GM19023 (cell line): ENCODE data around the gene ZNF263.

Experiments
- ATAC-seq: cut with Tn5 transposase; IDR thresholded peaks from one replicate; pipeline ENCODE4 v1.9.1; 2021; ENCODE audit warnings: mild to moderate bottlenecking, moderate library complexity; ENCODE audit not compliant: unreplicated experiment

ZNF263 gene

GRCh38 chr16:3317315-3317999, 34.2 kb downstream of the ZNF263 start:
- ATAC-seq: no peak

- ATAC-seq: no peak
Observed at GRCh38 chr16:3321816-3322215, 38.5 kb downstream of the ZNF263 start.

- no peak for ATAC-seq
Observed at GRCh38 chr16:3327514-3327913, 44.2 kb downstream of the ZNF263 start.

- no peak for ATAC-seq
Observed at GRCh38 chr16:3328104-3328503, 44.8 kb downstream of the ZNF263 start.

GRCh38 chr16:3328643-3329042, 45.4 kb downstream of the ZNF263 start:
- no peak for ATAC-seq
